HG02571 (cell line): ENCODE results near the gene ZNFX1.
"Not testable (repeated sequence)": the region's sequence is repeated elsewhere in the genome, so short reads cannot be mapped to it uniquely, and the experiment has no call there.

Experiments
- ATAC-seq: cut with Tn5 transposase; IDR thresholded peaks from one replicate; pipeline ENCODE4 v1.9.1; 2021; ENCODE audit warnings: mild to moderate bottlenecking, moderate library complexity; ENCODE audit not compliant: unreplicated experiment

The ZNFX1 gene

DNA sequence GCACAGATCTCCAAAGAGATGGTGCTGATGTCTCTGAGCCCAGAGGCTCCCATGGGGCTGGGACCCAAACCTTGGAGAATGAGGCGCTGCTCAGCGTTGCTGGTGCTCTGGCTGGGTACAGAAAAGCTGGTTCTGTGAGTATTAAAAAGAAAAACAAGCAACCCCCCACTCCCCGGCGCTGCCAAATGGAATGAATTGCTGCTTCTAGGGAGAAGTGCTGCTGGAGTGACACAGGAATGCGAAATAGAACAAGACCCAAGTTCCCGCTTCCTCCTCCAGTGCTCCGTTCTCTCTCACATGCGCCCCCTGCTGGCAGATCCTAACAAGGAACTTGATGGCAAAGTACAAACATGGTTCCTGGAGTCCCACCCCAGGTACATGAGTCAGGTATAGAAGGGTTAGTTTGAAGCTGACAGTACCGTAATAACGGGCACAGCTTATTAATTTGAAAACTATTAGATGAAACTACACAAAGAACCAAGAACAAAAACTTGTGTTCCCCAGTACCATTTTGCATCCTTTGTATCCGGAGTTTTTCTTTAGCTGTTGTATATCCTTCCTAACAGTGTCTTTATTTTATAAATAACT, 60.8 kb downstream of the ZNFX1 start:
- no peak for ATAC-seq

GRCh38 chr20:49215232-49215631, 62.6 kb downstream of the ZNFX1 start:
- ATAC-seq = no peak

GRCh38 chr20:49214571-49214970, 63.3 kb downstream of the ZNFX1 start:
- ATAC-seq = no peak

DNA sequence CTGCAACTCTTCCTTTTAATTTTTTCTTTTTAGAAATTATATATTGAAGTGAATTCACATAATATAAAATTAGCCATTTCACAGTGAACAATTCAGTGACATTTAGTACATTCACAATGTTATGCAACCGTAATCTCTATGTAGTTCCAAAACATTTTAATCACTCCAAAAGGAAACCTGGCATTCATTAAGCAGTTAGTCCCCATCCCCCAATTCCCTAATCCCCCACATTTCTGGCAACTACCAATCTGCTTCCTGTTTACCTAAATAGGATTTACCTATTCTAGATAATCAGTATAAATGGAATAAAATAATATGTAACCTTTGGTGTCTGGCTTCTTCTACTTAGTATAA, 67.1 kb downstream of the ZNFX1 start:
- no peak for ATAC-seq

GRCh38 chr20:49210101-49210756, 67.6 kb downstream of the ZNFX1 start:
- ATAC-seq = no peak

- no peak for ATAC-seq
These were observed 70.8 kb downstream of the ZNFX1 start for GRCh38 chr20:49207076-49207475.

GRCh38 chr20:49203746-49204145, 74.1 kb downstream of the ZNFX1 start:
- no peak for ATAC-seq

GRCh38 chr20:49203011-49203410, 74.8 kb downstream of the ZNFX1 start:
- ATAC-seq = no peak

GRCh38 chr20:49199729-49200293, 78.0 kb downstream of the ZNFX1 start:
- no peak for ATAC-seq

GRCh38 chr20:49192944-49193518, 84.8 kb downstream of the ZNFX1 start:
- ATAC-seq = not testable (repeated sequence)
